ENCODE results near the gene PCDHA8. TPM values are rescaled to one million over a fixed set of nuclear protein-coding genes. Genes with fewer than 3 reads are reported as not detected.
"Not testable (repeated sequence)": the region's sequence is repeated elsewhere in the genome, so short reads cannot be mapped to it uniquely, and the experiment has no call there.

Gene PCDHA8
- polyA plus RNA-seq, 1 donor (not counting 4 experiments of a cell fraction or from before 2014, with no cell fraction given): not detected

GRCh38 chr5:140875085-140876065 is 34.4 kb downstream of the PCDHA8 start, which contains the start of gene PCDHA12:
Gene PCDHA12, plus strand, starts transcription at chr5:140875308. Its CDS starts 165 bp downstream, at chr5:140875473.
- H3K9me3 ChIP-seq (ENCODE audit: control insufficient read depth, low read depth, low read length): peaks cover 19% of the 10 kb centered on the region
- H2AFZ ChIP-seq (ENCODE audit: control insufficient read depth, low read length): no peak within 1 kb of the TSS
- no peak within 1 kb of the TSS for H3K27ac ChIP-seq (ENCODE audit: control insufficient read depth, insufficient read depth, low read length)
- no peak for TF ChIP-seq CTCF (optimal IDR thresholded peaks at IDR 0.05 in 1 of 3, IDR thresholded peaks at IDR 0.05 in 1 of 3, conservative IDR thresholded peaks at IDR 0.05 in 1 of 3; ENCODE audit: extremely low read depth in 1 of 3, insufficient read depth in 2 of 3, low read length in 3 of 3)
- no peak for TF ChIP-seq EZH2 (IDR thresholded peaks at IDR 0.05; ENCODE audit: low read length)
- no peaks in the 10 kb centered on the region for H3K79me2 ChIP-seq (ENCODE audit: control insufficient read depth, insufficient read depth, low read length)
- no peaks in the 10 kb centered on the region for H3K36me3 ChIP-seq (ENCODE audit: control insufficient read depth in 2 of 2, extremely low read depth in 1 of 2, insufficient read depth in 2 of 2, low read length in 2 of 2)
- FAIRE-seq (no peak), DNase-seq (ENCODE audit: low read depth, low spot score) (no peak)
- H3K9me1 ChIP-seq (ENCODE audit: control insufficient read depth, extremely low read depth, insufficient read depth, low read length): no peaks in the 10 kb centered on the region
- no peak within 1 kb of the TSS for H3K4me2 ChIP-seq (ENCODE audit: control insufficient read depth, extremely low read depth, insufficient read depth, low read depth, low read length)
- H3K27me3 ChIP-seq (ENCODE audit: control insufficient read depth, extremely low read depth, insufficient read depth, low read length): no peaks in the 10 kb centered on the region
- dilution Hi-C loops (cut with MboI; ENCODE audit: extremely low pct_ligation_motif_present, low sequenced_read_pairs): no loop called here
- H3K9ac ChIP-seq (ENCODE audit: control insufficient read depth, extremely low read depth, insufficient read depth, low read length): no peak within 1 kb of the TSS
- H3K4me1 ChIP-seq (ENCODE audit: control insufficient read depth, extremely low read depth, insufficient read depth, low read length): no peaks in the 10 kb centered on the region
- no peaks in the 10 kb centered on the region for H4K20me1 ChIP-seq (ENCODE audit: control insufficient read depth, extremely low read depth, insufficient read depth, low read length)
- H3K4me3 ChIP-seq (ENCODE audit: control insufficient read depth in 2 of 3, extremely low read depth in 1 of 3, insufficient read depth in 2 of 3, low read depth in 1 of 3, low read length in 3 of 3): peak within 1 kb of the TSS in 1 of 3 experiments; percentile 13

- not testable (repeated sequence) for FAIRE-seq
- peaks cover 11% of the 10 kb centered on the region for H3K9me3 ChIP-seq (ENCODE audit: control insufficient read depth, low read depth, low read length)
Observed at GRCh38 chr5:140876541-140877261, 35.7 kb downstream of the PCDHA8 start.

More at GRCh38 chr5:140876541-140877261, 35.7 kb downstream of the PCDHA8 start:
- H3K4me1 ChIP-seq (ENCODE audit: control insufficient read depth, extremely low read depth, insufficient read depth, low read length); H3K4me2 ChIP-seq (ENCODE audit: control insufficient read depth, extremely low read depth, insufficient read depth, low read depth, low read length); H3K27ac ChIP-seq (ENCODE audit: control insufficient read depth, insufficient read depth, low read length); dilution Hi-C loops (cut with MboI; ENCODE audit: extremely low pct_ligation_motif_present, low sequenced_read_pairs); H4K20me1 ChIP-seq (ENCODE audit: control insufficient read depth, extremely low read depth, insufficient read depth, low read length); H3K36me3 ChIP-seq (ENCODE audit: control insufficient read depth in 2 of 2, extremely low read depth in 1 of 2, insufficient read depth in 2 of 2, low read length in 2 of 2); H2AFZ ChIP-seq (ENCODE audit: control insufficient read depth, low read length); H3K9me1 ChIP-seq (ENCODE audit: control insufficient read depth, extremely low read depth, insufficient read depth, low read length); DNase-seq (ENCODE audit: low read depth, low spot score); H3K4me3 ChIP-seq (ENCODE audit: control insufficient read depth in 2 of 3, extremely low read depth in 1 of 3, insufficient read depth in 2 of 3, low read depth in 1 of 3, low read length in 3 of 3); H3K79me2 ChIP-seq (ENCODE audit: control insufficient read depth, insufficient read depth, low read length); H3K9ac ChIP-seq (ENCODE audit: control insufficient read depth, extremely low read depth, insufficient read depth, low read length); H3K27me3 ChIP-seq (ENCODE audit: control insufficient read depth, extremely low read depth, insufficient read depth, low read length): not testable (repeated sequence)

All from keratinocyte (primary cell).